GM12878 (cell line): ENCODE results near the gene CDKL1. TPM values are rescaled to one million over a fixed set of nuclear protein-coding genes. Genes with fewer than 3 reads are reported as not detected.

Source experiments
- ATAC-seq: fragments of 200-7000 bp; cut with Tn5 transposase; 3 replicates; pipeline ENCODE4 v1.9.1; 2020; ENCODE audit warnings: mild to moderate bottlenecking, moderate library complexity
- BruUV-seq: library from RNA; stranded (reverse); fragments of 400-500 nt; replicated peaks from 2 replicates; lab custom pipeline; 2021; lab: Mats Ljungman, UMichigan
- CTCF ChIA-PET: fragments of 300-600 bp; sonication (Branson Sonifier 250); formaldehyde crosslinking; extraction: SDS; loops from one replicate; lab custom pipeline; 2021; ENCODE audit warnings: inconsistent platforms; lab: Yijun Ruan, JAX
- POLR2A ChIA-PET: fragments of 350-600 bp; formaldehyde crosslinking; extraction: SDS; loops from one replicate; lab custom pipeline; 2021; ENCODE audit warnings: inconsistent platforms; lab: Charles Lee
- RAD21 ChIA-PET: fragments of 300-600 bp; sonication (Branson Sonifier 250); formaldehyde crosslinking; loops from one replicate; lab custom pipeline; 2023; ENCODE audit warnings: antibody characterized with exemption; ENCODE audit not compliant: unreplicated experiment; lab: Charles Lee
- SMC1A ChIA-PET: fragments of 300-600 bp; sonication (Branson Sonifier 250); formaldehyde crosslinking; loops from one replicate; lab custom pipeline; 2023; ENCODE audit not compliant: unreplicated experiment, uncharacterized antibody; lab: Charles Lee
- DNase-seq: peaks from one replicate; pipeline ENCODE4 v3.0.0-alpha.2; 2011; ENCODE audit warnings: low read depth, low spot score
- FAIRE-seq: peaks from 3 replicates; lab custom pipeline; 2011; peaks lifted over from hg19 to GRCh38; lab: Jason Lieb, UNC
- H2AFZ ChIP-seq: 2 replicates; pipeline ENCODE4 v1.6.0; 2011; ENCODE audit warnings: low read depth, low read length, control low read depth; ENCODE audit not compliant: control insufficient read depth
- H3K27ac ChIP-seq: 2 replicates; pipeline ENCODE4 v1.5.1; 2011; ENCODE audit warnings: control low read depth; ENCODE audit not compliant: control insufficient read depth, insufficient read depth
- H3K27me3 ChIP-seq, 2 experiments: replicated peaks in 1 of 2; 2 replicates each; pipeline versions ENCODE4 v1.6.0 to v1.6.1; 2011; ENCODE audit warnings: low read length in 1 of 2; ENCODE audit not compliant: control insufficient read depth in 2 of 2, insufficient read depth in 2 of 2
- H3K36me3 ChIP-seq, 2 experiments: 2 replicates each; pipeline ENCODE4 v1.5.1; 2011; ENCODE audit warnings: low read length in 1 of 2; ENCODE audit not compliant: control insufficient read depth in 2 of 2, insufficient read depth in 2 of 2
- H3K4me1 ChIP-seq: 2 replicates; pipeline ENCODE4 v1.6.1; 2011; ENCODE audit warnings: mild to moderate bottlenecking, low read length, moderate library complexity, mixed read lengths; ENCODE audit not compliant: control insufficient read depth, insufficient read depth
- H3K4me2 ChIP-seq: 2 replicates; pipeline ENCODE4 v1.6.0; 2011; ENCODE audit warnings: control low read depth; ENCODE audit not compliant: control insufficient read depth, insufficient read depth
- H3K4me3 ChIP-seq: fragments of 200-600 bp; sonication (generic); 2 replicates; pipeline ENCODE4 v1.5.1; 2016
- H3K79me2 ChIP-seq: 2 replicates; pipeline ENCODE4 v1.6.0; 2011; ENCODE audit warnings: low read length; ENCODE audit not compliant: control insufficient read depth, insufficient read depth
- H3K9ac ChIP-seq: 2 replicates; pipeline ENCODE4 v1.8.0; 2011; ENCODE audit warnings: low read length, control low read depth, mixed read lengths; ENCODE audit not compliant: control insufficient read depth, insufficient read depth
- H3K9me3 ChIP-seq: replicated peaks from 3 replicates; pipeline ENCODE4 v1.5.1; 2011; ENCODE audit warnings: mild to moderate bottlenecking, low read length; ENCODE audit not compliant: control insufficient read depth, insufficient read depth
- H4K20me1 ChIP-seq: 2 replicates; pipeline ENCODE4 v1.6.0; 2011; ENCODE audit not compliant: control insufficient read depth, insufficient read depth
- BCL11A ChIP-seq: IDR thresholded peaks from 2 replicates; pipeline ENCODE4 v1.6.1; 2011; ENCODE audit warnings: low read depth, low read length
- CTCF ChIP-seq, 3 experiments: IDR thresholded peaks in 2 of 3; conservative IDR thresholded peaks in 1 of 3; 2 replicates each; pipeline ENCODE4 v1.5.1; 2011; ENCODE audit warnings: low read depth in 3 of 3, low read length in 3 of 3, mild to moderate bottlenecking in 3 of 3, control low read depth in 2 of 3, moderate library complexity in 2 of 3, inconsistent platforms in 1 of 3, mixed read lengths in 1 of 3; ENCODE audit not compliant: control insufficient read depth in 2 of 3, insufficient read depth in 1 of 3; ENCODE audit errors: extremely low read depth in 1 of 3
- EED ChIP-seq: sonication (generic); IDR thresholded peaks from 2 replicates; pipeline ENCODE4 v1.6.1; 2016; ENCODE audit warnings: antibody characterized with exemption, low read depth
- ETV6 ChIP-seq, 2 experiments: fragments of 450-650 bp in 1 of 2; IDR thresholded peaks in 1 of 2; conservative IDR thresholded peaks in 1 of 2; 2 replicates each; pipeline ENCODE4 v1.6.1; 2014; ENCODE audit warnings: antibody characterized with exemption in 1 of 2, borderline replicate concordance in 1 of 2, low read depth in 1 of 2, mild to moderate bottlenecking in 1 of 2, moderate library complexity in 1 of 2
- NFYA ChIP-seq: IDR thresholded peaks from 2 replicates; pipeline ENCODE4 v1.6.1; 2011; ENCODE audit warnings: low read depth, mild to moderate bottlenecking, low read length, improper control_type of control experiment, borderline replicate concordance
- PML ChIP-seq: IDR thresholded peaks from 2 replicates; pipeline ENCODE4 v1.6.1; 2012; ENCODE audit warnings: low read length, inconsistent platforms
- RELA ChIP-seq: fragments of 450-650 bp; IDR thresholded peaks from 2 replicates; pipeline ENCODE4 v1.8.0; 2014; ENCODE audit warnings: borderline replicate concordance; ENCODE audit not compliant: partially characterized antibody
- SMARCA5 ChIP-seq: fragments of 450-650 bp; IDR thresholded peaks from 2 replicates; pipeline ENCODE4 v1.6.1; 2017; ENCODE audit warnings: mild to moderate bottlenecking
- TAF1 ChIP-seq: IDR thresholded peaks from 2 replicates; pipeline ENCODE4 v1.6.1; 2011; ENCODE audit warnings: mild to moderate bottlenecking, low read depth, low read length, borderline replicate concordance
- WRNIP1 ChIP-seq: IDR thresholded peaks from 2 replicates; pipeline ENCODE4 v1.6.1; 2011; ENCODE audit warnings: low read depth, low read length, improper control_type of control experiment, borderline replicate concordance
- ZNF24 ChIP-seq: fragments of 450-650 bp; IDR thresholded peaks from 2 replicates; pipeline ENCODE4 v1.6.1; 2017; ENCODE audit warnings: antibody characterized with exemption, mild to moderate bottlenecking
- ZNF622 ChIP-seq: fragments of 450-650 bp; IDR thresholded peaks from 2 replicates; pipeline ENCODE4 v1.6.1; 2017; ENCODE audit warnings: mild to moderate bottlenecking, inconsistent platforms
- WGBS: methylation state at CpG from one replicate; pipeline ENCODE4 v1.1.6; 2016; ENCODE audit warnings: low lambda C conversion rate; ENCODE audit not compliant: insufficient replicate concordance, insufficient coverage; ENCODE audit errors: missing lambda C conversion rate; 5-methylcytosine and 5-hydroxymethylcytosine counted together
- in situ Hi-C: fragments of 300-500 bp; cut with MboI; formaldehyde crosslinking; loops from 9 replicates; pipeline ENCODE4 v1.14.3; 2018; ENCODE audit warnings: mixed read lengths
- intact Hi-C: fragments of 100-400 bp; cut with micrococcal nuclease; formaldehyde crosslinking; loops from one replicate; pipeline ENCODE4 v1.14.2; 2022; ENCODE audit not compliant: unreplicated experiment
- polyA plus RNA-seq, 11 experiments: library from polyadenylated mRNA; depleted of rRNA in 4 of 11; unstranded in 6 of 11; stranded (reverse) in 5 of 11; fragments of >200 nt; fragmentation: Nextera tagmentation in 4 of 11; fragmentation: Illumina TruSeq in 1 of 11; extraction: Ambion mirVana in 4 of 11; extraction: Trizol in 1 of 11; gene quantifications; 1 replicate in 1 of 11; 2 replicates in 10 of 11; pipeline versions ENCODE4 v1.2.1 to v1.2.3, GENCODE V29; 2011 to 2016; ENCODE audit warnings: inconsistent platforms in 2 of 11, missing spikeins in 2 of 11, low read depth in 1 of 11
- total RNA-seq, 4 experiments: library from RNA; depleted of rRNA in 3 of 4; stranded (reverse); fragments of >200 nt in 3 of 4; fragmentation: Illumina TruSeq in 1 of 4; extraction: Trizol in 1 of 4; gene quantifications; 2 replicates each; pipeline versions ENCODE4 v1.2.1 to v1.2.3, GENCODE V29; 2013 to 2021

Gene CDKL1
- total and polyA plus RNA-seq, 10 of the 15 experiments (the other 5 are each of a cell fraction or from before 2014, with no cell fraction given): 9.0 to 19.0 (median 11.1) TPM

GRCh38 chr14:50400461-50400860 is 3.8 kb upstream of the CDKL1 start:
- no peaks in the 10 kb centered on the region for H3K79me2 ChIP-seq
- ChIA-PET SMC1A (interaction anchor here (0.5 kb wide), 1 partner anchor 24 kb away, joined by 4 read pairs; no protein-coding TSS in a partner anchor), RAD21 (no interaction called here), POLR2A (no interaction called here), CTCF (interaction anchor here (0.6 to 1.7 kb wide), 3 partner anchors 19 to 938 kb away, joined by 3 to 4 read pairs (median 4); no protein-coding TSS in a partner anchor)
- intact Hi-C loops (no loop called here), in situ Hi-C loops (no loop called here)
- ATAC-seq (no peak), FAIRE-seq (no peak), DNase-seq (no peak)
- TF ChIP-seq ZNF24 (no peak), NFYA (no peak)
- H3K4me2 ChIP-seq: no peak overlapping the region
- H4K20me1 ChIP-seq: no peaks in the 10 kb centered on the region
- 75% methylated on average over 2 of the region's 2 CpGs for WGBS
- H3K4me1 ChIP-seq: peaks cover 6% of the 10 kb centered on the region
- no peak overlapping the region for H2AFZ ChIP-seq
- H3K9me3 ChIP-seq: no peaks in the 10 kb centered on the region
- H3K27ac ChIP-seq: no peak overlapping the region
- H3K27me3 ChIP-seq: no peaks in the 10 kb centered on the region
- BruUV-seq: no TSS peak
- H3K36me3 ChIP-seq: no peaks in the 10 kb centered on the region
- H3K9ac ChIP-seq: no peak overlapping the region
- H3K4me3 ChIP-seq: no peak overlapping the region

- intact Hi-C loops: loop anchor here (2.0 kb wide), 1 partner anchor 123 kb away; no protein-coding TSS in a partner anchor
- no peak for TF ChIP-seq ZNF622
- no peak for TF ChIP-seq ETV6 (conservative IDR thresholded peaks at IDR 0.05 in 1 of 2, IDR thresholded peaks at IDR 0.05 in 1 of 2; ENCODE audit: borderline replicate concordance in 1 of 2, low read depth in 1 of 2)
- no peak for TF ChIP-seq RELA
- no peak for TF ChIP-seq WRNIP1
- TF ChIP-seq BCL11A: no peak
- TF ChIP-seq SMARCA5: no peak
- no peak for TF ChIP-seq CTCF (IDR thresholded peaks at IDR 0.05 in 2 of 3, conservative IDR thresholded peaks at IDR 0.05 in 1 of 3; ENCODE audit: control insufficient read depth in 2 of 3, extremely low read depth in 1 of 3, insufficient read depth in 1 of 3, low read depth in 3 of 3, low read length in 3 of 3)
- TF ChIP-seq TAF1: no peak
- no peak for TF ChIP-seq PML
- TF ChIP-seq EED: no peak
Measured at GRCh38 chr14:50399251-50400032, 2.8 kb upstream of the CDKL1 start.

More at GRCh38 chr14:50399251-50400032, 2.8 kb upstream of the CDKL1 start:
- H3K27me3 ChIP-seq: no peaks in the 10 kb centered on the region
- H3K36me3 ChIP-seq: no peaks in the 10 kb centered on the region
- no peak for ATAC-seq
- FAIRE-seq: no peak
- ChIA-PET SMC1A (interaction anchor here (0.5 kb wide), 1 partner anchor 769 kb away, joined by 3 read pairs; no protein-coding TSS in a partner anchor), RAD21 (no interaction called here), POLR2A (interaction anchor here (0.7 to 1.2 kb wide), 2 partner anchors 35 to 84 kb away, joined by 3 to 6 read pairs; no protein-coding TSS in a partner anchor), CTCF (interaction anchor here (0.6 to 1.7 kb wide), 2 partner anchors 57 to 907 kb away, joined by 3 to 4 read pairs; no protein-coding TSS in a partner anchor)
- no peaks in the 10 kb centered on the region for H3K79me2 ChIP-seq
- DNase-seq: no peak
- no peak overlapping the region for H3K27ac ChIP-seq
- no peak overlapping the region for H3K9ac ChIP-seq
- WGBS: 78% methylated on average over 6 of the region's 6 CpGs
- no TSS peak for BruUV-seq
- no peaks in the 10 kb centered on the region for H3K9me3 ChIP-seq
- no peak overlapping the region for H2AFZ ChIP-seq
- H3K4me2 ChIP-seq: no peak overlapping the region
- H4K20me1 ChIP-seq: no peaks in the 10 kb centered on the region
- in situ Hi-C loops: no loop called here
- H3K4me1 ChIP-seq: peaks cover 7% of the 10 kb centered on the region
- no peak overlapping the region for H3K4me3 ChIP-seq
